ENCODE data around the gene CISD1. TPM values are rescaled to one million over a fixed set of nuclear protein-coding genes. Genes with fewer than 3 reads are reported as not detected.
"Not testable (repeated sequence)": the region's sequence is repeated elsewhere in the genome, so short reads cannot be mapped to it uniquely, and the experiment has no call there.

Gene CISD1
- total and polyA plus RNA-seq, 10 of the 15 experiments (the other 5 are each of a cell fraction or from before 2014, with no cell fraction given), result 23.0 to 162 (median 58.5) TPM

- TF ChIP-seq ZNF687 (IDR thresholded peaks at IDR 0.05) (no peak), JUND (IDR thresholded peaks at IDR 0.05; ENCODE audit: low read depth, low read length) (no peak), E2F8 (IDR thresholded peaks at IDR 0.05; ENCODE audit: low read depth, partially characterized antibody) (no peak), TCF12 (IDR thresholded peaks at IDR 0.05; ENCODE audit: low read depth, low read length) (no peak), IRF4 (IDR thresholded peaks at IDR 0.05; ENCODE audit: low read depth, low read length) (no peak)
These were observed 25.7 kb upstream of the CISD1 start (continued) for GRCh38 chr10:58243269-58243668.

GRCh38 chr10:58243801-58244200 is 25.2 kb upstream of the CISD1 start:
- H3K9ac ChIP-seq (ENCODE audit: control insufficient read depth, insufficient read depth, low read length); H3K4me2 ChIP-seq (ENCODE audit: control insufficient read depth, insufficient read depth); FAIRE-seq; in situ Hi-C loops (cut with MboI); DNase-seq (ENCODE audit: low read depth, low spot score); H3K4me3 ChIP-seq; ATAC-seq; H3K27me3 ChIP-seq (replicated peaks in 1 of 2; ENCODE audit: control insufficient read depth in 2 of 2, insufficient read depth in 2 of 2, low read length in 1 of 2); SMC1A ChIA-PET (ENCODE audit: uncharacterized antibody, unreplicated experiment); BruUV-seq (replicated peaks); H3K27ac ChIP-seq (ENCODE audit: control insufficient read depth, insufficient read depth); intact Hi-C loops (cut with micrococcal nuclease; ENCODE audit: unreplicated experiment); CTCF ChIA-PET; H2AFZ ChIP-seq (ENCODE audit: control insufficient read depth, low read depth, low read length); RAD21 ChIA-PET (ENCODE audit: unreplicated experiment); H3K9me3 ChIP-seq (replicated peaks; ENCODE audit: control insufficient read depth, insufficient read depth, low read length); H4K20me1 ChIP-seq (ENCODE audit: control insufficient read depth, insufficient read depth); H3K36me3 ChIP-seq (ENCODE audit: control insufficient read depth in 2 of 2, insufficient read depth in 2 of 2, low read length in 1 of 2); H3K4me1 ChIP-seq (ENCODE audit: control insufficient read depth, insufficient read depth, low read length); POLR2A ChIA-PET; H3K79me2 ChIP-seq (ENCODE audit: control insufficient read depth, insufficient read depth, low read length): not testable (repeated sequence)
- 94% methylated on average over 30 of the region's 31 CpGs for WGBS (ENCODE audit: insufficient coverage, insufficient replicate concordance, low lambda C conversion rate, missing lambda C conversion rate)

GRCh38 chr10:58244242-58244641 is 24.7 kb upstream of the CISD1 start:
- H3K9ac ChIP-seq (ENCODE audit: control insufficient read depth, insufficient read depth, low read length); FAIRE-seq; POLR2A ChIA-PET; H3K4me2 ChIP-seq (ENCODE audit: control insufficient read depth, insufficient read depth); DNase-seq (ENCODE audit: low read depth, low spot score); H3K36me3 ChIP-seq (ENCODE audit: control insufficient read depth in 2 of 2, insufficient read depth in 2 of 2, low read length in 1 of 2); RAD21 ChIA-PET (ENCODE audit: unreplicated experiment); BruUV-seq (replicated peaks); SMC1A ChIA-PET (ENCODE audit: uncharacterized antibody, unreplicated experiment); intact Hi-C loops (cut with micrococcal nuclease; ENCODE audit: unreplicated experiment); H3K27me3 ChIP-seq (replicated peaks in 1 of 2; ENCODE audit: control insufficient read depth in 2 of 2, insufficient read depth in 2 of 2, low read length in 1 of 2); H3K79me2 ChIP-seq (ENCODE audit: control insufficient read depth, insufficient read depth, low read length); CTCF ChIA-PET; H3K9me3 ChIP-seq (replicated peaks; ENCODE audit: control insufficient read depth, insufficient read depth, low read length); ATAC-seq; H4K20me1 ChIP-seq (ENCODE audit: control insufficient read depth, insufficient read depth); H3K4me3 ChIP-seq; H3K4me1 ChIP-seq (ENCODE audit: control insufficient read depth, insufficient read depth, low read length); in situ Hi-C loops (cut with MboI); H3K27ac ChIP-seq (ENCODE audit: control insufficient read depth, insufficient read depth); H2AFZ ChIP-seq (ENCODE audit: control insufficient read depth, low read depth, low read length): not testable (repeated sequence)
- 98% methylated on average over 20 of the region's 28 CpGs for WGBS (ENCODE audit: insufficient coverage, insufficient replicate concordance, low lambda C conversion rate, missing lambda C conversion rate)

Data from GM12878 (cell line).